ENCODE results near the gene ISM2.

ISM2 gene

DNA sequence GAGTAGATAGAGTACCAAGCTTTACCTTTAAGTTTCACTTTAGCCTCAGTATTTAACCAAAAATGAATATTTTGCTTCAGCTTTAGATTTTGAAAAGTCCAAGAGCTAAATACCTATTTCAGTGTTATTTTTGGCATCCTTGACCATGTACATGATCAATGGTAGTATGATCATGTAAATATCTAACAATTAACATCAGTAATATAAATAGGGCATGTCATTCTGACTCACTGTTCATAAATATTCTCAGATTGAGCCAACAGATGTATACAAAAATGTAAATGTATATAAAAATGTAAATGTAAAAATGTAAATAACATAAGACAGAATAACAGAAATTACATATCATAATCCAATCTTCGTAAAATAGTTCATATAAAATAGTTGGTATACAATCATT, 60.0 kb downstream of the ISM2 start:
- in situ Hi-C loops (cut with HindIII; ENCODE audit: low pct_ligation_motif_present, low sequenced_read_pairs), result no loop called here
- peaks cover 49% of the 10 kb centered on the region for H3K36me3 ChIP-seq (replicated peaks)

GRCh38 chr14:77436042-77436441, 62.6 kb downstream of the ISM2 start:
- no peak for TF ChIP-seq CTCF (IDR thresholded peaks at IDR 0.05; ENCODE audit: low read depth, low read length, missing control alignments)
- Histone ChIP-seq H3K27ac (no peak overlapping the region), H3K27me3 (replicated peaks) (no peaks in the 10 kb centered on the region), H3K4me3 (ENCODE audit: low read depth, low read length) (no peak overlapping the region), H3K36me3 (replicated peaks) (peaks cover 44% of the 10 kb centered on the region)
- DNase-seq, result no peak
- in situ Hi-C loops (cut with HindIII; ENCODE audit: low pct_ligation_motif_present, low sequenced_read_pairs), result no loop called here

More for the DNA sequence above, 60.0 kb downstream of the ISM2 start:
- DNase-seq, result no peak
- TF ChIP-seq CTCF (IDR thresholded peaks at IDR 0.05; ENCODE audit: low read depth, low read length, missing control alignments), result no peak
- Histone ChIP-seq H3K27me3 (replicated peaks) (no peaks in the 10 kb centered on the region), H3K27ac (no peak overlapping the region), H3K4me3 (ENCODE audit: low read depth, low read length) (no peak overlapping the region)

GRCh38 chr14:77426396-77426795, 72.2 kb downstream of the ISM2 start:
- no peak overlapping the region for H3K4me3 ChIP-seq (ENCODE audit: low read depth, low read length)
- no peaks in the 10 kb centered on the region for H3K27me3 ChIP-seq (replicated peaks)
- H3K27ac ChIP-seq, result no peak overlapping the region
- TF ChIP-seq CTCF (IDR thresholded peaks at IDR 0.05; ENCODE audit: low read depth, low read length, missing control alignments), result no peak
- peaks cover 57% of the 10 kb centered on the region for H3K36me3 ChIP-seq (replicated peaks)
- in situ Hi-C loops (cut with HindIII; ENCODE audit: low pct_ligation_motif_present, low sequenced_read_pairs), result no loop called here
- DNase-seq, result no peak

DNA sequence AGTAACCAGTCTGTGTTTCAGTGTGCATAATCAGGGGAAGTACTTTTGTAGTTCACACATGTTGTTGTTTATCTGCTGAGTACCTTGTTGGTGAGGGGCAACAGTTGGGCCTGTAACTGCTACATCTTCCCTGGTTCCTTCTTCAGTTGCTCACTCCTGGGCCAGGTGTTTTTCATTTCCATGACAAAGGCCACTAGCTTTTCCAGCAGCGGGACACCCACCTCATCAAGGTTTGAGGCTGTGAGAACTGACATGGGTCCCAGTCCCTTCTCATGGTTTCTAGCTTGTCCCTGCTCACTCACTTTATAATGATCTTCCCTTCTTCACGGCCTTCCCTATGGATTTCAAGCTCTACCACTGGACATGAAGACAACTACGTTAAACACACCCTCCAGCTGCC, 73.8 kb downstream of the ISM2 start:
- in situ Hi-C loops (cut with HindIII; ENCODE audit: low pct_ligation_motif_present, low sequenced_read_pairs), result no loop called here
- no peak for TF ChIP-seq CTCF (IDR thresholded peaks at IDR 0.05; ENCODE audit: low read depth, low read length, missing control alignments)
- no peak for DNase-seq
- Histone ChIP-seq H3K27ac (no peak overlapping the region), H3K27me3 (replicated peaks) (no peaks in the 10 kb centered on the region), H3K36me3 (replicated peaks) (peaks cover 52% of the 10 kb centered on the region), H3K4me3 (ENCODE audit: low read depth, low read length) (no peak overlapping the region)
